Adipocyte (in vitro differentiated cells): Measurements from ENCODE around the gene AFG1L.

Experiments
- DNase-seq: peaks from one replicate; pipeline ENCODE4 v3.0.0-alpha.2; 2015; ENCODE audit warnings: low read depth
- H3K27me3 ChIP-seq: replicated peaks from 2 replicates; pipeline ENCODE4 v1.7.0; 2013; ENCODE audit warnings: mild to moderate bottlenecking, low read length, moderate library complexity; ENCODE audit not compliant: control insufficient read depth, insufficient read depth
- H3K36me3 ChIP-seq: 2 replicates; pipeline ENCODE4 v1.7.0; 2013; ENCODE audit warnings: low read length, mild to moderate bottlenecking, moderate library complexity; ENCODE audit not compliant: control insufficient read depth, insufficient read depth, severe bottlenecking
- H3K4me1 ChIP-seq: 2 replicates; pipeline ENCODE4 v1.7.0; 2013; ENCODE audit warnings: mild to moderate bottlenecking, low read length, moderate library complexity; ENCODE audit not compliant: control insufficient read depth, insufficient read depth
- H3K4me3 ChIP-seq: 2 replicates; pipeline ENCODE4 v1.7.0; 2013; ENCODE audit warnings: mild to moderate bottlenecking, low read length, moderate library complexity
- H3K9ac ChIP-seq: 2 replicates; pipeline ENCODE4 v1.7.0; 2013; ENCODE audit warnings: mild to moderate bottlenecking, low read length, moderate library complexity
- H3K9me3 ChIP-seq: 2 replicates; pipeline ENCODE4 v1.7.0; 2013; ENCODE audit warnings: mild to moderate bottlenecking, low read length, moderate library complexity; ENCODE audit not compliant: control insufficient read depth

AFG1L gene

DNA sequence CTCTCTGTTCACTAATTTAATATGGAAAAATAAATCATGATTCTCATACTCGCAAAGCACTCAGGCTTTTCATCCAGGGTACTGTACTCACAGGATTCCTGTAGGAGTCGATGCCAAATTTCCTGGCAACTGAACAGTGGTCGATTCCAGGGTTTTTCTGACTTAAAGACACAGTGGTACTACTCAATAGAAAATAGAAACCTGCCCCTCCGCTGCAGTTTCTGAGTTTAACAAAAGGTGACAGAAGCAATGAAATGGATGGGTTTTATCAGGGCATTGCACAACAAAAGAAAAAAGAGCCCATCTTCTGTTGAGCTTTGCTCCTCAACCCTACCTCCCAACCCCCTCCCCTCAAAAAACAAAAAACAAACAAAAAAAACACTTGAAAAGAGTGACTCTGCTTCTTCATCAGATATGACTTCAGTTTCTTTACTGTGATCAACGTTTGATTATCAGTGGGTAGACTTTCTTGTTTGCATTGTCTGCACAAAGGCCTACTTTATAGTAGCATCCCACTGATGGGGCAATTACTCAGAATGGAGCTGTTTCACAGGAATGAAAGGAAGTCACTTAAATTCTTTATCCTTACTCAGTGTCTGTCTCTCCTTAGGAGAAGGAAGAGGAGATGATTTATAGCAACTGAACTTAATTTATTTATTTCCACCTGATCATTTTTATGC, 169.7 kb downstream of the AFG1L start:
- H3K9me3 ChIP-seq: no peaks in the 10 kb centered on the region
- no peak for DNase-seq
- H3K4me1 ChIP-seq: peaks cover 5% of the 10 kb centered on the region
- no peaks in the 10 kb centered on the region for H3K27me3 ChIP-seq
- no peaks in the 10 kb centered on the region for H3K36me3 ChIP-seq
- H3K9ac ChIP-seq: no peak overlapping the region
- H3K4me3 ChIP-seq: no peak overlapping the region

DNA sequence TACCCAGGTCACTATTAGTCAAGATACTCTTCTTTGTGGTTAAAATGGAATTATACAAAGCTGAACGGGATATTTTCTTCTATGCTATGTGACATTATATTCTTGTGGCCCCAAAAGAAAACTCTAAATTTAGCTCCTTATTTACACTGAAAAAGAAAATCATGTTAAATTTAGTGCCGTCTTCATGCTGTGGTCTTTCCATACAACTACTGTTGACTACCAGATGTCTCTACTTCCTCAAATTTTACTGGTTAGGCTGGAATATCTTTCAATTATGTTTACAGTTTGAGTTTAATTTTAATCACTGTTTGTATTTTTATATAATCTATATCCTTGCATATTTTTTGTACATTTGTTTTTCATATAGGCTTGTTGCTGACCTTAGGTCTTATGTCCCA, 170.2 kb downstream of the AFG1L start:
- Histone ChIP-seq H3K9ac (no peak overlapping the region), H3K27me3 (no peaks in the 10 kb centered on the region), H3K4me1 (peaks cover 5% of the 10 kb centered on the region), H3K9me3 (no peaks in the 10 kb centered on the region), H3K36me3 (no peaks in the 10 kb centered on the region), H3K4me3 (no peak overlapping the region)
- DNase-seq: no peak

DNA sequence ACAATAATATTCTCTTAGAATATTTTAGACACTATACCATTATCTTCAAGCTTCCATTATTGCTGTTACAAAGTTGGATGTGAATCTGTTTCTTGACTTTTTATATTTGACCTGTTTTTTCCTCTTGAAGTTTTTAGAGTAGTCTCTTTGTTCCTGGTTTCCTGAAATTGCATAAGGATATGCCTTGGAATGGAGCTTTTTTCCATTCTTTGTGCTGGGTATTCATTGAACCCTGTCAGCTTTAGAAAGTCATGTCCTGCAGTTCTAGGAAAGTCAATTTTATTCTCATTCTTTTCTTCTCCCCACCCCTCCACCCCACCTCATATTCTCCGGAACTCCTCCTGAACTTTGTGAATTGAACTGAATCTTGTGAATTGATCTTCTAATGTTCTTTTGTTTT, 173.5 kb downstream of the AFG1L start:
- Histone ChIP-seq H3K27me3 (no peaks in the 10 kb centered on the region), H3K9me3 (no peaks in the 10 kb centered on the region), H3K4me1 (no peaks in the 10 kb centered on the region), H3K9ac (no peak overlapping the region), H3K4me3 (no peak overlapping the region), H3K36me3 (no peaks in the 10 kb centered on the region)
- DNase-seq: no peak

DNA sequence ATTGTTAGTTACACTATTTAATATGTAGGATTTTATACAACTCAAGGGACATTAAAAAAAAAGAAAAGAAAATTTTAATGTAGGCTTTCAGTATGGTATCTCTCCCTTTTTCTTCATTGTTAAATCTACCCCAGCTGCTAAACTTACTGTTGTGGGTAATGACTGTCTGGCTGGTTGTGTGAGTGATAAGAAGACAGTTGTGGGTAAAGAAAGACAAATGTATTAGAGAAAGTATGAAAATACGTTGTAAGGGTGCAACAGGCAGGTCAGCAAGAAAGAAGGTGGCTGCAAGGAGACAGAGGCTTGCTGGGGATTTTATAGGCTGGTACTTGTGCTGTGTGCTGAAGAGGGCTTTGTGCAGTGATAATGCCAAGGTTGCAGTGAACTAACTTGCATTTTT, 174.5 kb downstream of the AFG1L start:
- no peaks in the 10 kb centered on the region for H3K27me3 ChIP-seq
- no peaks in the 10 kb centered on the region for H3K9me3 ChIP-seq
- no peak overlapping the region for H3K9ac ChIP-seq
- no peaks in the 10 kb centered on the region for H3K4me1 ChIP-seq
- no peak for DNase-seq
- H3K4me3 ChIP-seq: no peak overlapping the region
- H3K36me3 ChIP-seq: no peaks in the 10 kb centered on the region

DNA sequence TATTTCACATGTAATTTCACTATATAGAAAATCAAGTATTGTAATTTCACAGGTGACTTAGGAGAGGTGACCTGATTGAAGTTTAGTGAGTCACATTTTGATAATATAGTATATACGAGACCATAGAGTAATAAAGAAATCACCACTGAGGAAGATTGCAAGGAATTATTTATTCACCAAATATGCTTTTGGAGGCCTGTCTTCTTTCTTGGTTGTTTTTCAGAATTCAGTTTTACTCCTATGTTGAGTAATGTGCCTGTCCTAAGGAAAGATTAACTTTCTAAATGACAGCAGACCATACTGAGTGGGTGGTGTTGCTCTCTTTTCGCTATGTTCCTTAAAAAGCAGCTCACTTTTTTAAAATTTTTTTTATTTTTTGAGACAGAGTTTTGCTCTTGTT, 178.3 kb downstream of the AFG1L start:
- no peak for DNase-seq
- no peak overlapping the region for H3K9ac ChIP-seq

DNA sequence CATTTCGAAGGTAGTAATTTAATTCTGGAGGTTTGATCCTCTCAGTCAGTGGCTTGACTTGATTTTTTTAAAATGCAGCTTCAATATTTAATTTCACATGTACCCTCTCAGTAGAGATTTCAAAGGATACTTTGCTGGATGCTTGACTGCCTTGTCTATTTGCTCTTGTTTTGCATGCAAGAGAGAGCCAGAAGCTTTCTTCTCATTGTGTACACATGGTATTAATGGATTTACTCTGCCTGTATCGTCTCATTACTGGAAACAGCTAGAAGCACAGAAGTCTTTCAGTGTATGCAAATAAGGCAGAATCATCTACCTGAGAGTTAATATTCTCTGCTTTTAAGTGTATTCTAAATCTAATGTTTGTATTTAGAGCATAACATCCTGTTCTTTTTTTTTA, 181.5 kb downstream of the AFG1L start:
- no peaks in the 10 kb centered on the region for H3K4me1 ChIP-seq
- no peaks in the 10 kb centered on the region for H3K27me3 ChIP-seq
- no peak overlapping the region for H3K4me3 ChIP-seq

More for the DNA sequence above, 178.3 kb downstream of the AFG1L start:
- Histone ChIP-seq H3K4me1 (no peaks in the 10 kb centered on the region), H3K4me3 (no peak overlapping the region), H3K9me3 (no peaks in the 10 kb centered on the region), H3K27me3 (no peaks in the 10 kb centered on the region), H3K36me3 (no peaks in the 10 kb centered on the region)

DNA sequence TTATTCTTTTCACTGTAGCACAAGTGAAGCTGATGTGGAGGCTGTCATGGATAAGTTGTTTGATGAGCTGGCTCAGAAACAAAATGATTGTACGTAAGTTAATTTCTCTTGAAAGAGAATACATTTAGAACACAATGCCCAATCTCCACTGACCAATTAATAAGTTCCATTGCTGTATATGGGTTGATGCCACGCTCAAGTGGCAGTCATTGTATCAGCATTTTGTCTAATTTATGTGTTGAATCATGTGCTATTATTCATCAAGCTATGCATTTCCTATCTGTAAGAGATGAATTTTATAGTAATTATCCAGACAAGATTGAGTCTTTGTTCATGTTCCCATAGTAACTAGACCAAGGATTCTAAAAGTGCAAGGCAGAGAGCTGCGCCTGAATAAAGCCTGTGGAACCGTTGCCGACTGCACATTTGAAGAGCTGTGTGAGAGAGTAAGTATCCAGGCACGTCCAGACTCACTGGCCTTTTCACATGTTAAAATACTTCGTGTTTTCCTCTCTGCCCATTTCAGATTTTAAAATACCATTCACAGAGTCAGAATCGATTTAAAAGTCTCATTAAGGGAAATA, 182.1 kb downstream of the AFG1L start:
- Histone ChIP-seq H3K9me3 (peaks cover 3% of the 10 kb centered on the region), H3K36me3 (no peaks in the 10 kb centered on the region), H3K27me3 (no peaks in the 10 kb centered on the region), H3K4me1 (no peaks in the 10 kb centered on the region), H3K9ac (no peak overlapping the region), H3K4me3 (no peak overlapping the region)
- no peak for DNase-seq

More for the DNA sequence above, 181.5 kb downstream of the AFG1L start:
- Histone ChIP-seq H3K9ac (no peak overlapping the region), H3K9me3 (no peaks in the 10 kb centered on the region), H3K36me3 (no peaks in the 10 kb centered on the region)
- DNase-seq: no peak

DNA sequence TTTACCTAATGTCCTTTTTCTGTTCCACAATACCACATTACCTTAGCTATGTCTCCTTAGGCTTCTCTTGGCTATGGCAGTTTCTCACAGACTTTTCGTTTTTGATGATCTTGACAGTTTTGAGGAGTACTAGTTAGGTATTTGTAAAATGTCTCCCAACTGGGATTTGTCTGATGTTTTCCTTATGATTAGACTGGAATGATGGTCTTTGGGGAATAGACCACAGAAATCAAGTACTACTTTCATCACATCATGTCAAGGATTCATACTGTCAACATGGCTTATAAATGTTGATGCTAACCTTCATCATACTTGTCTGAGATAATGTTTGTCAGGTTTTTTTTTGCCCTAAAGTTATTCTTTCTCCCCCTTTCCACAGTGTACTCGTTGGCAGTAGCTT, 187.7 kb downstream of the AFG1L start:
- Histone ChIP-seq H3K36me3 (peaks cover 4% of the 10 kb centered on the region), H3K27me3 (no peaks in the 10 kb centered on the region), H3K4me3 (no peak overlapping the region), H3K9ac (no peak overlapping the region), H3K4me1 (peaks cover 5% of the 10 kb centered on the region), H3K9me3 (peaks cover 11% of the 10 kb centered on the region)
- no peak for DNase-seq

DNA sequence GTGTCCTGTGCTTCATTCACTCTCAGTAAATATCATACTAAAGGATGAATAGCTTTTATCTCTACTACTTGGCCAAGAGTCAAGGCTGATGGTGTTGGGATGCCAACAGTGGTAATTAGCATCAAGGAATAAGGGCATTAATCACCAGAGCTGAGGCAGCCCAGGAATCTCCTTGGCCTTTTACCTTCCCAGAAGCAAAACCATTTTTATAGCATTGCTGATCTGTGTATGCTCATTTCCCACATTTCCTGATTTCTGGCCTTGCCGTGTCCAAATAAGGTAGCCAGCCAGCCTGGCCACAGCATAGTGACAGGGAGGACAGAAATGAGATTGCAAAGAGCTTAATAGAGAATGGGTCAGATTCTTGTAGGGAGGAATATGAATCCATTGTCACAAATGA, 189.2 kb downstream of the AFG1L start:
- Histone ChIP-seq H3K4me3 (no peak overlapping the region), H3K9ac (no peak overlapping the region), H3K36me3 (peaks cover 4% of the 10 kb centered on the region), H3K9me3 (peaks cover 11% of the 10 kb centered on the region), H3K4me1 (peaks cover 7% of the 10 kb centered on the region), H3K27me3 (no peaks in the 10 kb centered on the region)
- DNase-seq: no peak

DNA sequence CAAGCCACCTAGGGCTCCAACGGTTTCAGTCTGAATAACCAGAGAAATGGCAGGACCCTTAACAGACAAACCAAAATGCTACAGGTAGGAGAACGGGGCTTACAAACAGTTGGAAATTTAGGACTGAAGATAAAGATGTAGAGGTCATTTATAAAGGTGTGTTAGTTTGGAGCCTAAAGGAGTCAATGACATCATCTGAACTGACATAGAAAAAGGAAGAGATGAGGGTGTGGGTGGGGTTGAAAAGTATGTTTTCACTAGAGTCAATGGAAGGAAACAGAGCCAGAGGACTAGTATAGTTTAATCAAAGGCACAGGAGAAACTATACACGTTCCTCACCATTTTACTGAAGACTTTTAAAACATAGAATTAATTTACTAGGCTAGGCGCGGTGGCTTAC, 194.8 kb downstream of the AFG1L start:
- Histone ChIP-seq H3K4me3 (no peak overlapping the region), H3K36me3 (no peaks in the 10 kb centered on the region), H3K9me3 (no peaks in the 10 kb centered on the region), H3K9ac (no peak overlapping the region), H3K4me1 (peaks cover 23% of the 10 kb centered on the region), H3K27me3 (no peaks in the 10 kb centered on the region)
- DNase-seq: no peak

DNA sequence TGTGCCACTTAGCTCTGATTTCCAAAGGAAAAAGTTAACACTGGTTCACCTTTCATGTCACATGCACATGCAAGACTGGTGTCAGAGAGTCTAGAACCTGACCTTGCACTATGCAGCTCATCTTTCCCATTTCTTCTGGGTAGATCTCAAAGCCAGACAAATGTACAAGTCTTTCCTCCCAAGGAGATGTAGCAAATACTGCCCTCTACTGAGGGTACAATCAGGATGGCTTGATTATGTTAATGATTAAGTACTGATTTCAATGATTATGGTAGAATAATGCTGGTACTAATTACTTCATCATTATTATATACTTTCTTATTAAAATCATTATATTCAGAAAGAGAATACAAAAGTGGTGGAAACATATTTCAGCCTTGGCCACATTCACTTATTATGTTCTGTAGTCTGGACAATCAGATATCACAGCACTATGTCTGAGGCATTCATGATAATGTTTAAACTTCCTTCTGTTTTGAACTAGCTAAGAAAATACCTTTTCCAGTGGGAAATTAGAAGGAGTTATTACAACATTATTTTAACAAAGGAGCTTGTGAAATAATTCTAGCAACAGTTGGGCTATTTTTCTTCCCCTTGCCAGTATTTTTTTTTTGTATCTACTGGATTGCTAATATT, 197.4 kb downstream of the AFG1L start:
- no peak overlapping the region for H3K9ac ChIP-seq
- peak; percentile 70 for DNase-seq
- H3K36me3 ChIP-seq: no peaks in the 10 kb centered on the region
- no peak overlapping the region for H3K4me3 ChIP-seq
- no peaks in the 10 kb centered on the region for H3K9me3 ChIP-seq
- H3K27me3 ChIP-seq: no peaks in the 10 kb centered on the region
- peaks cover 21% of the 10 kb centered on the region for H3K4me1 ChIP-seq
